DMS153 treated with DMSO at 0.1 percent for 48 hours (cell line): ENCODE data around the gene ETFB.
"Not testable (repeated sequence)": the region's sequence is repeated elsewhere in the genome, so short reads cannot be mapped to it uniquely, and the experiment has no call there.

ENCODE experiments used
- DNase-seq: peaks from one replicate; lab custom pipeline; 2025; ENCODE audit not compliant: unreplicated experiment; lab: John Stamatoyannopoulos, UW

ETFB gene

DNA sequence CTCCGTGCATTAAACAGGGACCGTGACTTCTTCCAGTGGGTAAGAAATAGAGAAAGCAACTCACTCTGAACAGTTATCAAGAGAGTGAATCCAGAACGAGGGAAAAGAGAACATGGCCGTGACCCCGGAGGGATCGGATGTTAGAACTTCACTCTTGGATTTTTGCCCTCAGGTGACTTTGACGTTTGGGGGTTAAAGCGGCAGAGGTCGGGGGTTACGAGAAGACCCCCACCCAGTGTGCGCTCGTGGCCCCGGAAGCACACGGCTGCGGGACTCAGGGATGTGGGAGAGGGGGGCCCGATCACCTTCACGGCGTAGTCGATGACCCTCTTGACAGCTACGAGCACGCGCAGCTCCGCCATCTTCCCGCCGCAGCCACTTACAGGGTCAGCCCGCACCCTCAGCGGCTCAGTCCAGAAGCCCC is at the start of gene ETFB:
TSS of gene ETFB (minus strand) at position 424 of the 424 bp plus-strand sequence. CDS start at position 362, 62 bp downstream.
- DNase-seq: no peak

DNA sequence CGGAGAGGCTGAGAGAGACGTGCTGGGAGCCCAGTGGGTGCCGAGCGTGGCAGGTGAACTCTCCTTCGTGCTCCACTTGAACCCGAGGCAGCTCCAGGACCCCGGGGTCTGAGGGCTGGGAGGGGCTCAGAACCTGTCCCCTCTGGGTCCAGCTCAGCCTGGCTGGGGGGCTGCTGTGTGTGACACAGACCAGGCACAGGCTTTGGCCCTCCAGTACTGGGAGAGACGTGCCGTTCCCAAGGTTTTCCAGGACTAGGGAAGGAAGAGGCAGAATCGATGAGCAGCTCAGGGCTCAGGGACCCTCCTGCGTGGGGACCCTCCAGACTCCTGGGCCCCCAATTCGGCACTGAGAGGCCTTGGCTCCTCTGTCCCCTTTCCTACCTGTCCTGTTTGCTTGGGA is 49.0 kb upstream of the ETFB start:
- no peak for DNase-seq

DNA sequence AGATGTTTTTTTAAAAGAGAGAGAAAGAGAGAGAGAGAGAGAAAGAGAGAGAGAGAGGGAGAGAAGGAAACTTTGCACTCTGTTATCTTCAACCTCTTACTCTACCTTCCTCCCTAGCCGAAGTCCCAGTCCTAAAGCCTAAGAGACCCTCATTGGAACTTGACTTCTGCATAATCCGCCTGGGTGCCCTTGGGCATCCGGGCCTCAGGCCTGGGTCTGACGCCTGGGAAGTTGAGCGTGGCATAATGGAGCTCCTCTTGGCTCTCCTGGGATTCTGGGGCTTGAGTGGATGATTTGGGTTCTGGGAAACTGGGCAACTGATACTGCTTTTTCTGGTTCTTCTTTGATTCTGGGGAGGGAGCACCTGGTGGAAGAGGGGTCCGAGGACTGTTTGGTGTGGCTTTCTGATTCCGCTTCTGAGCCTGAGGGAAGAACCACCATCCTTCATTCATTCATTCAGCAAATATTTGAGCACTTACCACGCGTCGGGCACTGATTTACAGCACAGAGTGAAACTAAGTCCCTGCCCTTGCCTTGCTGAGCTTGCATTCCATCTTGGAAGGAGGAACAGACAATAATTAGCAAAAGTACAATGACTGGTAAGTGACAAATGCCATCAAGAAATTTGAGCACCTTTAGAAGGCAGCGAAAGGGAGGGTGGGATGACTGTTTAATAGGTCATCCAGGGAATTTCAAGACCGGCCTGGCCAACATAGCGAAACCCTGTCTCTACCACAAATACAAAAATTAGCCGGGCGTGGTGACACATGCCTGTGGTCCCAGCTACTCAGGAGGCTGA is 45.0 kb upstream of the ETFB start:
- DNase-seq: no peak

DNA sequence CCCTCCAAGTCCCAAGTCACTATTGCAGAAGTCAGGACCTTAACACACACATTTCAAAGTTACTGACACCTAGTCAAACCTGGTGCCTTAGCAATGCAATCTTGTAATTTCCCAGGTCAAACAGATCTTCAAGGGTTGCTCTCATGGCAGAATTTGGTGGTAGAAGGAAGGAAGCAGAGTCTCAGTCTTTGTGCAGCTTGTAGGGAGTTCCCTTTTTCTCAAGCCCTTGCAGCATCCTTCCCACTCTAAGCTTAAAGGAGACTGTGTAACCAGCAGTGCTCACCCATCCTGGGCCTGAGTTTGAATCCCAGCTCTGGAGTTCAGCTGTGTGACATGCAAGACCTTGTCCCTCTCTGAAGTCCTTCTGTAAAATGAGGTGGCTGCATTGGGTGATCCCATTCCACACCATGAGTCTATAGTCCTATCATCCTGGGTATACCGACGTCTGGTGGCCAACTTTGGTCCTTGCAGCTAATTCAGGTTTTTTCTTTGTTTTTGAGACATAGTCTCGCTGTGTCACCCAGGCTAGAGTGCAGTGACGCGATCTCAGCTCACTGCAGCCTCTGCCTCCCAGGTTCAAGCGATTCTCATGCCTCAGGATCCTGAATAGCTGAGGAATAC is 41.4 kb upstream of the ETFB start:
- DNase-seq: no peak

DNA sequence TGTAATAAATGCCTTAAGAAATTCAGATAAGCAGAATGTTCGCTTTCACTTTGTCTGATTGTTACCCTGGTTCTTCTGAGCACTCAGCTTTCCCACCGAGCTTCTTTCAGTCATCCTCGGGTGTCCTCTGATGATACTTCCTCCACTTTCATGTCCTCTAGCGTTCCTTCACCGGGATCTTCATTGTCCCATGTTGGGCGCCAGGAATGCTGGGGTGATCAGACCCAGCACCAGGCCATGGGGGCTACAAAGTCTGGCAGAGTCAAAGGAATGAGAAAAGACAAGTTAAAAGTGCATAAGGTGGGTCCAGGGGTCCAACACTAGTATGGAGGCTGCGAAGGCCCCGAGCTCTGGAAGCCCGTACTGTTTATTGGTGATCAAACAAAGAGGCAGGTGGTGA is 35.9 kb upstream of the ETFB start:
- no peak for DNase-seq

DNA sequence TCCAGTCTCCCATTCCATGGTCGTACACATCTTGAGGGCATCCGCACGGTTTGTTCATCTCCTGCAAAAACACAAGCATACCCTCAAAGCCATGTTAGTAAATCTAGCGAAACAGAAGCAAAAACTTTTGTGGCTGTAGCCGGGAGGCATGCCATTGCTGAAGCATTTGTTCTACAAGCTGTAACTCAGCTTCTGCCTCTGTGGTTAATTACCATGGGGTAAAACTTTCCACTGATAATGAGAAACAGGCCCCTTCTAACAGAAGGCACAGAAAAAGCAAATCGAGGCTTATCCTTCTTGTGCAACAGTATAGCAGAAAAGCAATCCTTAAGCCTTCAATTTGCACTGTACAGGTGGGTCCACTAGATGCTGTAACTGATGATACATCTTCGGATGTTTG is 33.7 kb upstream of the ETFB start:
- not testable (repeated sequence) for DNase-seq

DNA sequence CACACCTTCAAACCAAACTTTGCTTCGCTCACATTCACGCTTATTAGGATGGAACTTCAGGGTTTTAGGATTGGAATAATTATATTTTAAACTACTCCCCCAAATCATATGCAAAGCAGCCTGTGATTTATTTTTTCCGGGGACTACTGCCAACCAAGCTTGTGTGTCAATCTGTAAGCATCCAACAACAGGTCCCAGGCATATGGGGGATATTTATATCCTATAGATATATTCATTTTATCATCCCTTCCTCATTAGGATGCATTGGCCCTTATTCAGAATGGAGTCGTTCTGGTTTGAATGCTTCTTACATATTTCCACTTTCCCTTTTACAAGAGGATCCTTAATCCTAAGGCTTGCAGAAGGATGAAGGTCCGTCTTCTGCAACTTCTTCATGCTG is 33.0 kb upstream of the ETFB start:
- DNase-seq: no peak

DNA sequence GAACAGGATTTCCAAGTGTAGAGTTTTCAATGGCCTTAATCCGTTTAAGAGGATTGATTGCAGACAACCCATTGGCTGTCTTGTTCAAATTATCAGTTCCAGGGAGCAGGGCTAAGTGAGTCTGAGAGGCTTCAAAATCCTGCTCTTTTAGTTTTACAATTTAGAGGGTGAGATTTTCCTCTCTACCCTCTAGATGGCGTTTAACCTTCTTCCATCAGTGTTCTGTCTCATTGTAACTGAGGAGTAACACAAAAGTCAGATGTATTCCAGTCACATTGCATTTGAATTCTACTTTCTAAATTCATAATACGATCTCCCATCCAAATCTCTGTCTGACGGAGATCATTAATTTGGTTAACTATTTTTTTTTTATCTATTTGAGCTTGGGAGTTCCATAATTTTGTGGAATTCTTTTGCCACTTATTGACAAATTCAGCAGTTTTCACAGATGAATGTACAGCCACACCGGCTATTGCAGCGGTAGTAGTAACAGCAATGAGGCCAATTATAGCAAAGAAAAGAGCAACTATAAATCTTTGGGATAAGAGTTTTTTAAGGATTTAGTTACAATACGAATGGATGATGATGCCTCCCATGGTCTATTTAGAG is 32.0 kb upstream of the ETFB start:
- DNase-seq: no peak

DNA sequence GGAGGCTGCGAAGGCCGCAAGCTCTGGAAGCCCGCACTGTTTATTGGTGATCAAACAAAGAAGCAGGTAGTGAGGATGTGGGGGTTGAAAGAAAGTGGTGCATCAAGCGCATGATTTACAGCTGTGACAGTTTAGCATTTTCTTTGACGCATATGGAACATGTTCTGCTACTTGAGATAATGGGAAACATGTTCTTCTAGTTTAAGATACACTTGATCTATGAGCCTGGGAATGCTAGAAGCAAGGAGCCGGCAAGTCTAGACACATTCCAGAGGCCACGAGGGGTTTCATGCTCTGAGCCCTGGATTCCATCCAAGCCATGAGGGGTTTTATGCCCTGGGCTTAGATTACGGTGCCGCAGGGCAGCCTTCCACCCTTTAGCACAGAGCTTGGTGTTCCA is 31.3 kb upstream of the ETFB start:
- DNase-seq: not testable (repeated sequence)

DNA sequence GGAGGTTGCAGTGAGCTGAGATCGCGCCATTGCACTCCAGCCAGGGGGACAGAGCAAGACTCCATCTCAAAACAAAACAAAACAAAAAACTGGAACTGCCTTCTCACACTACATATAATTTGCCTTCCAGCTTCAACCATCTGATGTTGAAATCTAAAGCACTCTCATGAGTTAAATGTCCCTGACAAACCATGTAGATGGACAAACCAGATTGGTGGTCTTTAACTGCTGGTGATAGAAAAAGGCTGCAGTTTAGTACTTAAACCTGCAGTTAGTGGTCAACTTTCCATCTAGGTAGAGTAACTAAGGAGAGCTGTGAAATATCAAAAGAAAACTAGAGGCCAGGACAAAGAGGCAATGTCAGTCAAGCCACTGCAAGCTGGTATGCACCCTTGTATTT is 30.0 kb upstream of the ETFB start:
- no peak for DNase-seq

DNA sequence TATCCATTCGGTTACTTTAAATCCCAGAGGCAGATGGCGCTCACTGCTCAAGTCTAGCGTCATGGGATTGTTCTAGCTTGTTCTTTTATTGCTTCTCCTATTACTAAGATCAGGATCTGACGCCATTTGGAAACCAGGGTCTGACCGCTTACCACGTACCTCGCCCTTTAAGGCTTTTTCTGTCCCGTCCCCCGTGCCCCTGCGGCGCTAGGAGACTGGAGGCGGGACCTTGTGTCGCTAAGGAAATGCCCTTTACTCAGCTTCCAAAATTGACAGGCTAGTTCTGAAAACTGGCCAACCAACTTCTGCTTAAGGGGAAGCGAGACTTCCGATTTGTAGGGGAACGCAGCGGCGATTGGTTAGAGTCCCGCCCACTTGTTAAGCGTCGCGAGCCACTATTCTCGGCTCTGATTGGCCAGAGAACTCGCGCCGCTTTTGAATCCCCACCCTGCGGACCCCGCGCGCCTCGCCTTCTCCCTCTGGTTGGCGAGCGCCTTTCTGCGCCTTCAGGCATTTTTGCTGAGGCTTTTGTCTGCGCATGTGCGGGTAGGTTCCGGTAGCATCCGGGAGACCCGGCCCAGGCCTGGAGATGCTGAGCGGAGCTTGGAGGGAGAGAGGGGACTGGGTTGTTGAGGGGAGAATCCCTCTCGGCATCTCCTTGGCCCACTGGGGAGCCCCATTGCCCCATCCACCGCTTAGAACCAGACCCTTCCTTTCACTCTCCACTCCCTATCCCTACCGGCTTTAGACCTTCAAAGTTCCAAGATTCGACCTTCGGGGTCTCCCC is 28.1 kb upstream of the ETFB start:
- peak; percentile 93 for DNase-seq

DNA sequence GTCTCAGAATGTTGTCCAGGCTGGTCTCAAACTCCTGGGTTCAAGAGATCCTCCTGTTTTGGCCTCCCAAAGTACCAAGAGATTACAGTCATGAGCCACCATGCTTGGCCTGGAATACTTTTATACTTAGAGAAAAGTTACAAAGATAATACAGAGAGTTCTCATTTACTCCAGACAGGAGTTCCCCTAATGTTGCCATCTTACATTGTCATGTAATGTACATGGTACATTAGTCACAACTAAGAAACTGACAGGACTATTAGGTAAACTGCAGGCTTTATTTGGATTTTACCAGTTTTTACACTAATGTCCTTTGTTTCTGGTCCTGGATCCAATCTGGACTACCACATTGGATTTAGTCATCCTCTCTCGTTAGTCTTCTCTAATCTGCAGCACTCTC is 26.5 kb upstream of the ETFB start:
- no peak for DNase-seq

DNA sequence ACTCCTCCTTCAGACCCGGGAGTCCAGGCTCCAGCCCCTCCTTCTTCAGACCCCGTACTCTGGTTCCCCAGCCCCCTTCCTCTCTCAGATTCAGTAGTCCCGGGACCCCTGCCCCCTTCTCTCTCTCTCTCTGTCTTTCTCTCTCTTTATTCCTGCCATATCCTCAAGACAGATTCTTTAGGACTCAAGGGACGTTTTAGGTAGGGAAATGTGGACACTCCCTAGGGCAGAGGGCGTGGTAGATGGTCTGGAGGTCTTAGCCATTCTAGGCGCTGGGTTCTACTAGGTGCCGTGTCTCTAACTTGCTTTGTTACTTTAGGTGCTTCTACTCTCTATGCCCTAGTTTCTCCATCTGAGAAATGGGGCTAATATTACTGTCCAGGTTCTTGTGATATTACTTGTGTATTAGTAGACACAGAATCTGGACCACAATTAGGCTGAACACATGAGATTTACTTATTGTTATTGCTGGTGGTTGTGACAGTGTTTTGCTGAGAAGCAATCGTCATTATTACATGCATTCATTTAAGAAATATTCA is 25.0 kb upstream of the ETFB start:
- no peak for DNase-seq

DNA sequence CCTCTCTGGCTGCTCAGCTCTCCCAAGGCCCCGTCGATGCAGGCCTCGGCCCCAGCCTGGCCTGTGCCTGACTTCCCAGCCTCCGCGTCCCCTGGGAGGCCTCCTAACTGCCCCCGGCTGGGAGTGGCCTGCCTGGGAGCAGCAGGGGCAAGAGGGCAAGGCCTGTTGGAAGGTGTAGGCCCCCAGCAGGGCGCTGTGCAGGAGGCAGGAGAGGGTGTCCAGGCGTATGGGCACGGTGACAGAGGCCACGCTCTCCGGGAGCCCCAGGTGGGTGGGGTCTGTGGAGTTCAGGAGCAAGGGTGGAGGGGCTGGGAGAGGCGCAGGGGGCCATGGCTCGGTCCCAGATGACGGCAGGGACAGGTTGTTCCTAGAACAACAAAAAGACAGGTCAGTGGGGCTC is 23.0 kb upstream of the ETFB start:
- no peak for DNase-seq

DNA sequence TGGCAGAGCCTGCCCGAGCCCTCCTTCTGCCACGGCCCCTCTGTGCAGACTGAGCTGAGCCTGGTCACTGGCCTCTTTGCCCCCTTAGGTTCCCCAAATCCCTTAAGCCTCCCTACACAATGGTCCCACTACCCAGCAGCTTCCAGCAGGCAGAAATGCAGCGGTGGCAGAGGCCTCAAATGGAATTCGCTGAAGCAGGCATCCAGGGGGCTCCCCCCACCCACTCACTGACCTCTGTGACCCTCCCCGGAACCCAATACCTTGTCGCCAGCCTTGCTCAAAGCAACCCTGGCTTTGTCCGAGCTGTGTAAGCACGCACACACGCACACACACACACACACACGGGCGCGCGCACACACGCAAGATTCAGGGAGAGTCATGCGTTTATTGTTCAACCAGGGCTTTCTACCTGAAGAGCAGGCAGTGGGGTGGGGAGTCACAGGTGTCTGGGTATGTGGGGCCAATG is 21.8 kb upstream of the ETFB start, which contains the start of gene LIM2:
TSS of gene LIM2 (minus strand) at position 51 of the 466 bp plus-strand sequence. CDS start 531 bp downstream, outside the sequence.
- no peak for DNase-seq

DNA sequence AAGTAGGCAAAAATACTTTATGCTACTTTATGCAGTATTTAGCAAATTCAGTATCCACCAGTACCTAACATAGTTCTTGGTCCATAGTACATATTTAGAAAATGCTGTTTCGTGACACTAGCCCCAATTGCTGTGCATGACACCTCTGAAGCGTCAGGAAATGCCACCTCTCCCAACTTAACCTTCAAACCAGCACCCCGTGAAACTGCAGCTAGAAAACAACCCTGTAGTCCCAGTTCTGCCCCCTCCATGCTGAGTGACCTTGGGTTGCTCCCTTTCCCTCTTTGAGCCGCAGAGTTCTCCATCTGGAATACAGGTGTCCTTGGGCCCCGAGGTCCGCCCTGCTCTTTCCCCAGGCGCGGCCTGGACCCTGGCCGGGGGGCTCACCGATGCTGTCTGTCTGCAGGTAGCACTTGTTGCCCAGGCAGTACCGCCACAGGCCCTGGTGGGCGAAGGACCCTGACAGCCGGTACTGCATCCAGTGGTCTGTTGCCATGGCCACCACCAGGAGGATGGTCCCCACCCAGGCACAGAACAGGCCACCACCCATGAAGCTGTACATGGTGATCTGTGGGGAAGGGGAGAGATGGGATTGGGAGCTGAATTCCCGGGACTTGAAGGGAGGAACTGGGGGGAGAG is 20.8 kb upstream of the ETFB start:
- no peak for DNase-seq

DNA sequence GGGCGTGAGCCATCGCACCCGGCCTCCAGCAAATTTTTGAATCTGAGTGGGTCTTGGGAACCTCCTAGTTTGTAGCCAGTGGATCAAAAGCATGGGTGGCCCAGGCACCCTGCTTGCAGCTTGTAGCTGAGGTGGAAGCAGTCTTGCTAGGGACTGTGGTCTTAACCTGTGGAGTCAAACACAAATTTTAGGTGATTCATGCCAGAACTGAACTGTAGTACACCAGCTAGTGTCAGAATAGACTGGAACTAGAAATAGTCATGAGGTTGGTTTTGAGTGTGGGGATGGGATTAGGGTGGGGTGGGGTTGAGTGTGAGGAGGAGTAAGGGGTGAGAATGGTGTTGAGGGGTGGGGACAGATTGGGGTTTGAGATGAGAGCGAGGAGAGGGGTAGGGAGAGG is 15.8 kb upstream of the ETFB start:
- no peak for DNase-seq

DNA sequence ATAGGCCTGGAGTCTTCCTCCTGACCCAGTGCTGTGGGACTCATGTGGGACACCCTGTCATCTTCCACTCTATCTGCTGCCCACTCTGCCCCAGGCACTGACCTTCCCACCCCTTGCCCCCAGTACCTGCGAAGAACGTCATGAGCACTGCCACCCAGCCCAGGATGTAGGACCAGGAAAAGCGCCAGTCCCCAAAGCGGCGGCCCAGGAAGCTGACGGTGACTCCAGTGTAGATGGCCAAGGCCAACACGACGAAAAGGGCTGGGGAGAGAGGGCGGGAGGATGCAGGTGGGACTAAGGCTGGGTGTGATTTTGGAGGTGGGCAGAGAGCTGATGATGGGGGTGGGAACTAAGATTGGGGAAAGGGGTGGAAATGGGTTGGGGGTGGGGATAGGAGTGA is 14.2 kb upstream of the ETFB start:
- DNase-seq: no peak

DNA sequence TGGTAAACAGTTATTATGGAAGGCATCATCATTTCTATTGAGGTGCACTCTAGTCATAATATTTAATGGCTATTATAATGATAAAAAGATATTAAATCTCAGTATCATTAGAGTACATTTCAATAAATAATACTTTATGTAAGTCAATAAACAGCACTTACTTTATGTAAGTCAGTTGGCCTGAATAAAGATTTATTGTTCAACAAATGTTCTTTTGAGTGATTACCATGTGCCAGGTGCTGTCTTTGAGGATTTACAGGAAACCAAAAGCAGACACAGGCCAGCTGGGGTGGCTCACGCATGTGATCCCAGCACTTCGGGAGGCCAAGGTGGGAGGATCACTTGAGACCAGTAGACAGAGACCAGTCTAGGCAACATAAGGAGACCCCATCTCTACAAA is 11.2 kb upstream of the ETFB start:
- DNase-seq: no peak

DNA sequence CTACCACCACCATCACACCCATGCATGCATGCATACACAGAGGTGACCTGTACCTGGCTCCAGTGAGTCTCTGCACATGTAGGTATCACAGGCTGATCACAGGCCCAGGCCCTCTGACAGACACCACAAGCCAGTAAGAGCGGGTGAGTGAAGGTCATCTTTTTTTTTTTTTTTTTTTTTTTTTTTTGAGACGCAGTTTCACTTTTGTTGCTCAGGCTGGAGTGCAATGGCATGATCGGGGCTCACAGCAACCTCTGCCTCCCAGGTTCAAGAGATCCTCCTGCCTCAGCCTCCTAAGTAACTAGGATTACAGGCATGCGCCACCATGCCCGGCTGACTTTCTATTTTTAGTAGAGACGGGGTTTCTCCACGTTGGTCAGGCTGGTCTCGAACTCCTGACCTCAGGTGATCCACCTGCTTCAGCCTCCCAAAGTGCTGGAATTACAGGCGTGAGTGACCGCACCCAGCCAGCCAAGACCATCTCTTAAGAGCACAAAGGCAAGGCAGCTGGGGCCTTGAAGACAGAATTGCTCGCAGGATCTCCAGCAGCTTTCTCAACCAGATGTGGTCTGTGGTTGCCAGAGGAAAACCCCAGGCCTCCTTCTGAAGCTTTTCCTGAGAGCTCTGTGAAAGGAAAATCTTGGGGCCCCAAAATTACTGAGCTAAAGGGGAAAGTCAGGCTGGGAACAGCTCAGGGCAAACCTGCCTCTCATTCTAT is 9.5 kb upstream of the ETFB start:
- no peak for DNase-seq
